Measurements from ENCODE around the gene IFNL2. TPM values are rescaled to one million over a fixed set of nuclear protein-coding genes. Genes with fewer than 3 reads are reported as not detected.

The IFNL2 gene
- total and polyA plus RNA-seq, 2 donors (not counting 3 experiments of a cell fraction or from before 2014, with no cell fraction given): not detected

DNA sequence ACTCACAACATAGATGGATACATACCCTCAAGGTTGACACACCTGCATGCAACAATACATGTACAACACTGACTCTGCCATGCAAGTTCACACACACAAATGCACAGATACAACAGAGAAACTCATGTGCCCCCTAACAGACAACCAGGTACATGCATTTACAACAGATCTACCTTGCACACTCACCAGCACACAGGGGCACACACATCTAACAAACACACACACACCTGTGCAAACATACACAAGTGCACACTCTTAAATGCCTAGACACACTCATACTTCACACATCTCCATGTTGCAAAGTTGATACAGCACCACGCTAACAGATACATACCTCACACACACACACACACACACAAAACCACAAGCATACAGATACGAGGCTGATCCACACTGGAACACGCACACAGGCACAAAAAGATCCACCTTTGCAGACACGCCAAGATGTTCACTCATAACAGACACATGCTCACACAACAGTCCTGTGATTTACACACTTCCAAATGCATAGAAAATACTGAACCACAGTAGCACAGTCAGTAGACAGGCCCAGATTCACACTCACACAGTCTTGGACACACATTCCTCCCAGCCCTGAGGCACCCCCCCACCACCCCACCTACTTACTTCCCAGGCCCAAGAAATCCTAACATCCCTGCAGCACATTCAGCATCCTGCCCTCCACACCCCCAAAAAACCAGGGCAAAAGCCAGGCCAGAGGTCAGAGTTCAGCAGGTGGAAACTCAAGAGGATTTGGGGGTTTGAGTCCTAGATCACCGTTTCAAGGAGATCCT is 51.1 kb downstream of the IFNL2 start:
- Histone ChIP-seq H2AFZ (ENCODE audit: low read depth, low read length) (no peak overlapping the region), H3K4me1 (ENCODE audit: control insufficient read depth, extremely low read depth, insufficient read depth, low read length) (peaks cover 5% of the 10 kb centered on the region), H3K27ac (ENCODE audit: insufficient read depth, low read depth, low read length) (no peak overlapping the region), H3K9me3 (replicated peaks; ENCODE audit: control insufficient read depth, insufficient read depth, low read length) (no peaks in the 10 kb centered on the region), H3K79me2 (ENCODE audit: control insufficient read depth, insufficient read depth, low read length) (no peaks in the 10 kb centered on the region), H3K4me3 (replicated peaks in 1 of 3; ENCODE audit: insufficient read depth in 1 of 3, low read depth in 1 of 3, low read length in 3 of 3) (no peak overlapping the region), H3K9ac (replicated peaks; ENCODE audit: extremely low read depth, insufficient read depth, low read length) (no peak overlapping the region), H4K20me1 (replicated peaks; ENCODE audit: control insufficient read depth, extremely low read depth, insufficient read depth, low read length) (no peaks in the 10 kb centered on the region), H3K27me3 (ENCODE audit: control insufficient read depth in 2 of 2, insufficient read depth in 2 of 2, low read length in 2 of 2) (peaks cover 0 to 3% of the 10 kb centered on the region in 2 experiments), H3K9me1 (replicated peaks; ENCODE audit: control insufficient read depth, extremely low read depth, insufficient read depth, low read length) (no peaks in the 10 kb centered on the region), H3K4me2 (ENCODE audit: insufficient read depth, low read length) (no peak overlapping the region), H3K36me3 (ENCODE audit: control insufficient read depth in 2 of 2, extremely low read depth in 1 of 2, insufficient read depth in 2 of 2, low read length in 2 of 2) (no peaks in the 10 kb centered on the region)
- no TSS peak for BruUV-seq (replicated peaks)
- intact Hi-C loops (cut with micrococcal nuclease): no loop called here
- ChIA-PET CTCF (no interaction called here), POLR2A (no interaction called here)
- DNase-seq (ENCODE audit: low read depth, low spot score) (no peak), FAIRE-seq (no peak)
- TF ChIP-seq EZH2 (IDR thresholded peaks at IDR 0.05; ENCODE audit: borderline replicate concordance, low read depth, low read length, severe bottlenecking) (no peak), POLR2AphosphoS5 (IDR thresholded peaks at IDR 0.05; ENCODE audit: insufficient read depth, low read depth, low read length) (no peak)
- TF ChIP-seq, protein P1, sequence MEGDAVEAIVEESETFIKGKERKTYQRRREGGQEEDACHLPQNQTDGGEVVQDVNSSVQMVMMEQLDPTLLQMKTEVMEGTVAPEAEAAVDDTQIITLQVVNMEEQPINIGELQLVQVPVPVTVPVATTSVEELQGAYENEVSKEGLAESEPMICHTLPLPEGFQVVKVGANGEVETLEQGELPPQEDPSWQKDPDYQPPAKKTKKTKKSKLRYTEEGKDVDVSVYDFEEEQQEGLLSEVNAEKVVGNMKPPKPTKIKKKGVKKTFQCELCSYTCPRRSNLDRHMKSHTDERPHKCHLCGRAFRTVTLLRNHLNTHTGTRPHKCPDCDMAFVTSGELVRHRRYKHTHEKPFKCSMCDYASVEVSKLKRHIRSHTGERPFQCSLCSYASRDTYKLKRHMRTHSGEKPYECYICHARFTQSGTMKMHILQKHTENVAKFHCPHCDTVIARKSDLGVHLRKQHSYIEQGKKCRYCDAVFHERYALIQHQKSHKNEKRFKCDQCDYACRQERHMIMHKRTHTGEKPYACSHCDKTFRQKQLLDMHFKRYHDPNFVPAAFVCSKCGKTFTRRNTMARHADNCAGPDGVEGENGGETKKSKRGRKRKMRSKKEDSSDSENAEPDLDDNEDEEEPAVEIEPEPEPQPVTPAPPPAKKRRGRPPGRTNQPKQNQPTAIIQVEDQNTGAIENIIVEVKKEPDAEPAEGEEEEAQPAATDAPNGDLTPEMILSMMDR (IDR thresholded peaks at IDR 0.05; ENCODE audit: extremely low read depth in 1 of 2, insufficient read depth in 1 of 2, low read depth in 1 of 2, low read length in 2 of 2): no peak
- dilution Hi-C loops (cut with MboI; ENCODE audit: extremely low pct_ligation_motif_present, low sequenced_read_pairs): no loop called here

Other genes starting within 250 kb of the IFNL2 start
- gene FBXO27, start 235.8 kb upstream of the IFNL2 start, total RNA-seq: 4.2 and 6.5 TPM in 2 replicates
- gene FBXO27, start 235.8 kb upstream of the IFNL2 start, polyA plus RNA-seq: 3.5 and 4.9 TPM in 2 replicates
- gene ACP7, start 184.0 kb upstream of the IFNL2 start, total RNA-seq: 0.18 and 0.49 TPM in 2 replicates
- 0.03 and 0.04 TPM in 2 replicates for gene ACP7, start 184.0 kb upstream of the IFNL2 start, polyA plus RNA-seq
- 49.6 and 55.4 TPM in 2 replicates for gene PAK4, start 142.6 kb upstream of the IFNL2 start, total RNA-seq
- gene PAK4, start 142.6 kb upstream of the IFNL2 start, polyA plus RNA-seq: 39.8 and 48.4 TPM in 2 replicates
- not detected in 2 replicates for gene NCCRP1, start 71.4 kb upstream of the IFNL2 start, total RNA-seq
- 0.06 TPM in 1 of 2 replicates, not detected in the other for gene NCCRP1, start 71.4 kb upstream of the IFNL2 start, polyA plus RNA-seq
- not detected in 2 replicates for gene SYCN, start 64.1 kb upstream of the IFNL2 start, total RNA-seq
- not detected in 2 replicates for gene SYCN, start 64.1 kb upstream of the IFNL2 start, polyA plus RNA-seq
- not detected in 2 replicates for gene IFNL3, start 23.4 kb upstream of the IFNL2 start, total RNA-seq
- gene IFNL3, start 23.4 kb upstream of the IFNL2 start, polyA plus RNA-seq: not detected in 2 replicates
- not detected in 2 replicates for gene IFNL4, start 19.5 kb upstream of the IFNL2 start, total RNA-seq
- not detected in 2 replicates for gene IFNL4, start 19.5 kb upstream of the IFNL2 start, polyA plus RNA-seq
- gene IFNL1, start 28.0 kb downstream of the IFNL2 start, total RNA-seq: not detected in 2 replicates
- not detected in 2 replicates for gene IFNL1, start 28.0 kb downstream of the IFNL2 start, polyA plus RNA-seq
- gene LRFN1, start 52.5 kb downstream of the IFNL2 start, total RNA-seq: 1.4 and 1.5 TPM in 2 replicates
- gene LRFN1, start 52.5 kb downstream of the IFNL2 start, polyA plus RNA-seq: 0.38 and 0.39 TPM in 2 replicates
- gene GMFG, start 67.6 kb downstream of the IFNL2 start, total RNA-seq: 39.5 and 41.5 TPM in 2 replicates
- gene GMFG, start 67.6 kb downstream of the IFNL2 start, polyA plus RNA-seq: 9.2 and 13.7 TPM in 2 replicates
- 82.1 and 87.7 TPM in 2 replicates for gene SAMD4B, start 74.0 kb downstream of the IFNL2 start, total RNA-seq
- 84.2 and 98.0 TPM in 2 replicates for gene SAMD4B, start 74.0 kb downstream of the IFNL2 start, polyA plus RNA-seq
- gene PAF1, start 122.7 kb downstream of the IFNL2 start, total RNA-seq: 53.6 and 55.1 TPM in 2 replicates
- gene PAF1, start 122.7 kb downstream of the IFNL2 start, polyA plus RNA-seq: 77.9 and 90.8 TPM in 2 replicates
- 24.7 and 25.5 TPM in 2 replicates for gene MED29, start 123.0 kb downstream of the IFNL2 start, total RNA-seq
- 50.4 and 60.3 TPM in 2 replicates for gene MED29, start 123.0 kb downstream of the IFNL2 start, polyA plus RNA-seq
- 12.2 and 26.5 TPM in 2 replicates for gene ZFP36, start 138.5 kb downstream of the IFNL2 start, total RNA-seq
- 16.3 and 21.7 TPM in 2 replicates for gene ZFP36, start 138.5 kb downstream of the IFNL2 start, polyA plus RNA-seq
- 74.1 TPM in 2 replicates for gene PLEKHG2, start 144.3 kb downstream of the IFNL2 start, total RNA-seq
- gene PLEKHG2, start 144.3 kb downstream of the IFNL2 start, polyA plus RNA-seq: 26.4 and 44.7 TPM in 2 replicates
- 1,735 and 1,768 TPM in 2 replicates for gene RPS16, start 167.6 kb downstream of the IFNL2 start, total RNA-seq
- gene RPS16, start 167.6 kb downstream of the IFNL2 start, polyA plus RNA-seq: 5,244 and 6,084 TPM in 2 replicates
- 108 and 120 TPM in 2 replicates for gene SUPT5H, start 177.2 kb downstream of the IFNL2 start, total RNA-seq
- 81.8 and 87.6 TPM in 2 replicates for gene SUPT5H, start 177.2 kb downstream of the IFNL2 start, polyA plus RNA-seq
- 85.7 and 86.1 TPM in 2 replicates for gene TIMM50, start 212.4 kb downstream of the IFNL2 start, total RNA-seq
- gene TIMM50, start 212.4 kb downstream of the IFNL2 start, polyA plus RNA-seq: 118 and 124 TPM in 2 replicates
- 0.40 and 0.55 TPM in 2 replicates for gene DLL3, start 230.6 kb downstream of the IFNL2 start, total RNA-seq
- gene DLL3, start 230.6 kb downstream of the IFNL2 start, polyA plus RNA-seq: 0.73 and 0.89 TPM in 2 replicates
- not detected in 2 replicates for gene SELENOV, start 246.7 kb downstream of the IFNL2 start, total RNA-seq
- gene SELENOV, start 246.7 kb downstream of the IFNL2 start, polyA plus RNA-seq: not detected in 2 replicates

Data from endothelial cell of umbilical vein (primary cell).